NCI-H446 (cell line): ENCODE results near the gene CELF4.
"Not testable (repeated sequence)": the region's sequence is repeated elsewhere in the genome, so short reads cannot be mapped to it uniquely, and the experiment has no call there.

Experiments
- DNase-seq, 2 experiments: peaks; one replicate each; lab custom pipeline; 2025; lab: John Stamatoyannopoulos, UW

Gene CELF4

GRCh38 chr18:37389684-37390368 lies 175.8 kb downstream of the CELF4 start:
- no peak for DNase-seq

- DNase-seq: no peak
Observed at GRCh38 chr18:37389041-37389440, 176.6 kb downstream of the CELF4 start.

GRCh38 chr18:37388413-37388812 lies 177.2 kb downstream of the CELF4 start:
- no peak for DNase-seq

GRCh38 chr18:37385846-37386778 lies 179.5 kb downstream of the CELF4 start:
- DNase-seq: peak; percentile 33 to 51

GRCh38 chr18:37383846-37384595 lies 181.6 kb downstream of the CELF4 start:
- no peak for DNase-seq

- DNase-seq: no peak
Observed at GRCh38 chr18:37383036-37383785, 182.4 kb downstream of the CELF4 start.

GRCh38 chr18:37381554-37381953 lies 184.0 kb downstream of the CELF4 start:
- no peak for DNase-seq

GRCh38 chr18:37380546-37381110 lies 185.0 kb downstream of the CELF4 start:
- DNase-seq: no peak

GRCh38 chr18:37378336-37379010 lies 187.1 kb downstream of the CELF4 start:
- DNase-seq: no peak

GRCh38 chr18:37375181-37375580 lies 190.4 kb downstream of the CELF4 start:
- no peak for DNase-seq

- DNase-seq: no peak
Observed at GRCh38 chr18:37368110-37368954, 197.3 kb downstream of the CELF4 start.

- peak in 1 of 2 experiments; percentile 20 for DNase-seq
Observed at GRCh38 chr18:37364237-37364636, 201.4 kb downstream of the CELF4 start.

- no peak for DNase-seq
Observed at GRCh38 chr18:37362158-37362890, 203.3 kb downstream of the CELF4 start.

- DNase-seq: no peak
Observed at GRCh38 chr18:37361335-37362157, 204.1 kb downstream of the CELF4 start.

- DNase-seq: not testable (repeated sequence)
Observed at GRCh38 chr18:37358061-37358460, 207.5 kb downstream of the CELF4 start.

GRCh38 chr18:37355772-37356171 lies 209.8 kb downstream of the CELF4 start:
- peak in 1 of 2 experiments; percentile 28 for DNase-seq

GRCh38 chr18:37351110-37351509 lies 214.5 kb downstream of the CELF4 start:
- DNase-seq: no peak

GRCh38 chr18:37348729-37349128 lies 216.9 kb downstream of the CELF4 start:
- DNase-seq: no peak
